Activated CD8-positive, alpha-beta memory T cell treated with anti-CD3 and anti-CD28 coated beads, Interleukin-2, amount 50 U/mL, for 24 hours (primary cell): ENCODE measurements around the gene LCE4A.
"Not testable (repeated sequence)": the region's sequence is repeated elsewhere in the genome, so short reads cannot be mapped to it uniquely, and the experiment has no call there.

ENCODE experiments used
- DNase-seq: peaks from one replicate; pipeline ENCODE4 v3.0.0-alpha.2; 2020; ENCODE audit errors: extremely low read depth

The LCE4A gene, protein sequence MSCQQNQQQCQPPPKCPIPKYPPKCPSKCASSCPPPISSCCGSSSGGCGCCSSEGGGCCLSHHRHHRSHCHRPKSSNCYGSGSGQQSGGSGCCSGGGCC

GRCh38 chr1:152707860-152708259, at the start of gene LCE4A:
LCE4A (plus strand) TSS chr1:152708160; CDS start chr1:152709076, 916 bp downstream.
- no peak for DNase-seq

GRCh38 chr1:152658649-152659048, 49.3 kb upstream of the LCE4A start:
- no peak for DNase-seq

- no peak for DNase-seq
These were observed 44.9 kb upstream of the LCE4A start, which contains the start of gene LCE2D for GRCh38 chr1:152663098-152663497. LCE2D (plus strand) TSS chr1:152663380; CDS start chr1:152664106, 726 bp downstream.

- not testable (repeated sequence) for DNase-seq
These were observed 41.8 kb upstream of the LCE4A start for GRCh38 chr1:152666171-152666570.

DNA sequence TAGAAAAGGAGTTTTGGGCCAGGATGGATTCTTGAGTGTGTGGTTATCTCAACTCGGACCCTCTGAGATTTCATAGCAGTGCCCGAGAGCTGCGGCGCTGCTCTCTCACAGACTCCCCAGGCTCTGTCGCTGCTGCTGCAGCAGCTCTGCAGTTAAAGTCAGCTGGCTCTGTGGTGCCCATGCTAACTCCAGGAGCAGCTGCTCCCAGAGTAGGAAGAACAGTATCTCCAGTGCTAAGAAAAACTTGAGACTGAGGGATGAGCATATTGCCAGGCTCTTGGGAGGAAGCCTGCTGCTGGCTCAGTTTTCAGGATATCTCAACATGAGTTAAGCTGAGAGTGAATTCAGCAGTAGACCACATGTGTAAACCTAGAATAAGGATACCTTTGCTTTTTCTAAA, 40.3 kb upstream of the LCE4A start:
- DNase-seq: no peak

DNA sequence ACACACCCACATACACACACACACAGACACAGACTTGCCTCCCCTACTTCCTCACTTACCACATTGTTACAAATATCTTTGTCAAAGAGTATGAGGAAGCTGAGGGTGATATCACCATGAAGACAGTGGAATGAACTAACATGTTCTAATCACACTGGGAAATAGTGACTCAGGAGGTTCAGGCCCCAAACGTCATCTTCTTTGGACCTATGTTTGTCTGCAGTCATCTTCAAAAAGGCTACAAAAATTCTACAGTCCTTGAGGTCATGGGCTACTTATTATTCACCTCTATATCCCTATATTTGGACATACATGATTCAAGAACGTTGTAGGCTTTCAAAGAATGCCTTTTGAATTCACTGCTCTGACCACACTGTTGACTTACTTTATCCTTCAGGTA, 34.9 kb upstream of the LCE4A start:
- DNase-seq: no peak

GRCh38 chr1:152674983-152675382, 33.0 kb upstream of the LCE4A start, which contains the start of gene LCE2C:
LCE2C (plus strand) TSS chr1:152675279; CDS start chr1:152676016, 737 bp downstream.
- DNase-seq: not testable (repeated sequence)

DNA sequence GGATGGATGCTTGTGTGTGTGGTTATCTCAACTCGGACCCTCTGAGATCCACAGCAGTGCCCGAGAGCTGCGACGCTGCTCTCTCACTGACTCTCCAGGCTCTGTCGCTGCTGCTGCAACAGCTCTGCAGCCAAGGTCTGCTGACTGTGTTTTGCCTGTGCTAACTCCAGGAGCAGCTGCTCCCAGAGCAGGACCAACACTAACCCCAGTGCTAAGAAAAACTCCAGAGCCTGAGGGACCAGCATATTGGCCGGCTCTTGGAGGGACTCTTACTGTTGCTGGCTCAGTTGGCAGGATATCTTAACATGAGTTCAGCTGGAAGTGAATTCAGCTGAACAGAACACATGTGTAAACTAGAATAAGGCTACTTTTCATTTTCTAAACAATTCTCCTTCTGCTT, 28.5 kb upstream of the LCE4A start:
- no peak for DNase-seq

DNA sequence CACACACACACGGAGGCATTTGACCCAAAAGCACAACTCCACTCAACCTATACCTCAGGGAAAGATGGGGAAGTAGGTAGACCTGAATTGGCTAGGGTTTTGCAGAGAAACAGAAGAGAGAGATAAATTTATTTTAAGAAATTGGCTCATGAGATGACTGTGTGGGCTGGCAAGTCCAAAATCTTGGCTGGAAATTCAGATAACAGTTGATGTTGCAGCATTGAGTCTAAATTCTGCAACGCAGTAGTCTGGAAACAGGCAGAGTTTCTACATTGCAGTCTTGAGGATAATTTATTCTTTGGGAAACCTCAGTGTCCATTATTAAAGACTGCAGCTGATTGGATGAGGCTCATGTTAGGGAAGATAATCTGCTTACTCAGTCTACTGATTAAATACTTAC, 26.3 kb upstream of the LCE4A start:
- no peak for DNase-seq

GRCh38 chr1:152683846-152684245, 24.1 kb upstream of the LCE4A start:
- DNase-seq: no peak

- DNase-seq: not testable (repeated sequence)
These were observed 22.1 kb upstream of the LCE4A start, which contains the start of gene LCE2B for GRCh38 chr1:152685823-152686222. LCE2B (plus strand) TSS chr1:152686123; CDS start chr1:152686844, 721 bp downstream.

GRCh38 chr1:152697701-152698600, 10.0 kb upstream of the LCE4A start, which contains the start of gene LCE2A:
LCE2A (plus strand) TSS chr1:152698345; CDS start chr1:152698902, 557 bp downstream.
- no peak for DNase-seq

DNA sequence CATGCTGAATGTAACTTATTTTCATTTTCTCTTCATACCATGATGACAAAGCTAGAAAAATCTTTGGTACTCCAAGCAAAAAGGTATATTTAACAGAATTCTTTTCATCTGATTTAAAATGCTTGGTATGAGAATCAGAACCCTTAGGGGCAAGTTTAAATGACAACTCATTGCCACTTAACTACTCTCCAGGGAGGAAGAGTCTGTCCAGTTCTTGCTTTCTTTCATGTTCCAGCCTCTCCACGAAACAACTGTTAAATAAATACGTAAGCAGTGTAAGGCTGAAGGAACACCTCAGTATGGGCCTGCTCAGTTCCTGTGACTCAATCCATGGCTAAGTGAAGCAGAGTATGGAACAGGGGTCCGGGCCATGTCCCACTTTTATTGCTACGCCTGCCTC, 8.2 kb upstream of the LCE4A start:
- no peak for DNase-seq

DNA sequence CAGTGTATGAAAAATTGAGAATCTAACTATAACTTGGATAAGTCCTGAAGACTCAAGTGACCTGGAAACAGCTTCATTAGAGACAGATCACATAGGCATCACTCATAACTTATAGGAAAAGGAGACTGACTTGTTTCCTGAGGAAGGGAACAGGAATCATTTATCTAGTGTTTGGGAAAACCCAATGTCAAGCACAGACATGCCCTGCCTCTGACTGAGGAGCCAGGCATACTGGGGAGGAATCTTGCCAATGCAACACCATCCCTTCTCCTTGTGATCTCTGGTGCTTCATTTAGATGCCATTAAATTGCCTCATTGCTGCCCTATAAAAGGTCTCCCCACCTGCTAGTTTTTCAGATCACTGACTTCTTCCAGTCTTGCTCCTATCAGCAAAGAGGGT, 10.3 kb downstream of the LCE4A start:
- DNase-seq: no peak

DNA sequence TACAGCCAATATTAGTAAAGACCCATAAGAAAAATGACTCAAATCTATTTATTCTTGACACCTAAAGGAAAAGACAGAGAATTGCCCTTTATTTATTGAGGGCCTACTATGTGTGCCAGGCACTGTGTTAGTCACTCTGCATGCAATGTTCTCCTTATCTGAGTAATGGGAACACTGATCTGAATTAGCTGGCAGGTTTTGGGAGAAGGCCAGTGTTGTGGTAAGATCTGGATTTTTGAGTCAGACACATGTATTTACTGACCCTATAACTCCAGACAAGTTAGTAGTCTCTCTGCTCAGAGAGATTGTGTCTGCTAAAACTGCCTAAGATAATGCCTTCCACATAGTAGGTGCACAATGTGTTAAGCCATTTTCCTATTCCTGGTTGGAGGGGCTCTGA, 17.3 kb downstream of the LCE4A start:
- no peak for DNase-seq

GRCh38 chr1:152728986-152729385, 21.0 kb downstream of the LCE4A start:
- no peak for DNase-seq

- no peak for DNase-seq
These were observed 27.7 kb downstream of the LCE4A start for GRCh38 chr1:152735648-152736047.

- no peak for DNase-seq
These were observed 30.0 kb downstream of the LCE4A start for GRCh38 chr1:152737997-152738396.

GRCh38 chr1:152739841-152740240, 31.9 kb downstream of the LCE4A start:
- DNase-seq: no peak

DNA sequence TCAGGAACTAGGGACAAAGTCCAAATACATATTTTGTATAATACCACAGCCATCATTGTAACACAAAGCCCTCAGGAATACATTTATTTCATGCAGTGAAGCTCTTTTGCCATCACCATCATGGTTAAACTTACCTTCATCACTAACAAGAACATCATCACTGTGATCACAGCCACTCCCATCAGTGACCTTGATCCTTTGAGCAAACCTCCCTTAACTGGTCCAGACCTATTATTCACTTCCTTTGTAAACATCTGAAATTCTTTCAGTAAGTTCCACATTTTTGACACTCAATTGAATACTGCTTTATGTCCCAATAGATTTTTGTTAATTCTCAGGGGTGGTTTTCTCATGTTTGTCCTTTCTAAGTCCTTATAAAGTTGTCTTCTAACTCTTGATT, 33.7 kb downstream of the LCE4A start:
- no peak for DNase-seq

DNA sequence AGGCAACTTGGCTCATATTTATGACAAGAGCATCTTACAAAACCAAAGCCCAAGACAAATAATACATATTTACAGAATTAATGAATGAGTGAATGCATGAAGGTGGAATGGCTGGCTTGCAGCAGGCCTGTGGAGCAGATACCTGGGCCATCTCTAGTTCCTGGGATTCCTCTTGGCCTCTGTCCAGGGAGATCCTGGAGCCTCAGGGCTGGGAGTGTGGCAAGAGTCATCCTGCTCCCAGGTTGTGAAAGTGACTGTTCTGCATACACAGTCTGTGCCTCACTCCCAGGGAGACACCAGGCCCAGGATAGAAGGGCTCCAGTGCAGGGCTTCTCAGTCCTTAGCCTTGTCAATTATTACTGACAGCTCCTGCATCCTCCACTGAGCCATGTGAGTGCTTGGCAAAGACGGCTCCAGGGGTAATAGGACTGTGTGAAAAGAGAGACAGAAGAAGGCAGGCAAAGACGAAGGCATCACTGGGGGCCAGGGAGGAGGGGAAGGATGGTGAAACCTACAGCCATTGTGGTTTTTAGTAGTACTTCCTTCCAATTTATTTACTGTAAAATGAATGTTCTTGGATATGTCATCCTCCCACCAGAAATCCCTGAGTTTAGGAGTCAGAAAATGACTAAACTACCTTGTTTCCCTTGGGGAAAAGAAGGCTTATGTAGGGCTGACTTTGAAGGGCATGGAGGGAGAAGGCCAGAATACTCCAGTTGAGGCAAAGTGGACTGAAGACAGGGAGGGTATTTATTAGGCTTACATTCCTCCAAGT, 35.6 kb downstream of the LCE4A start:
- DNase-seq: no peak

GRCh38 chr1:152745289-152745704, 37.3 kb downstream of the LCE4A start:
- no peak for DNase-seq
